NCI-H146 (cell line): ENCODE results near the gene PIAS4.

Source experiments
- DNase-seq: peaks from one replicate; lab custom pipeline; 2025; lab: John Stamatoyannopoulos, UW

The PIAS4 gene

DNA sequence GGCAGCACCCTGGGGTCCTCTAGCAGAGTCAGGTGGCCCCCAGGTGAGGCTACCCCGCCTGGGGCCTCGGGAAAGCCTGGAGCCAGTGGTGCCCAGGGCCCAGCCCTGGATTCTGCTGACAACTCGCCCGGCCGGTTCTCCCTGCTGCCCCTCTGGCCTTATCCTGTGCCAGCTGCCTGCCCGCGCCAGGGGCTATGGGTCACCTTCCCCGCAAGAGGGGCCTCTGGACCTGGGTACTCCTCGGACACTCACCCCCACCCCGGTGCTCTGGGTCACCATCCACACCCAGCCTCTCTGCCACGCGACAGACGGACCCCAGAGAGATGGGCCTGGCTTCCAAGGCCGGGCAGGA lies 35.2 kb downstream of the PIAS4 start:
- no peak for DNase-seq

DNA sequence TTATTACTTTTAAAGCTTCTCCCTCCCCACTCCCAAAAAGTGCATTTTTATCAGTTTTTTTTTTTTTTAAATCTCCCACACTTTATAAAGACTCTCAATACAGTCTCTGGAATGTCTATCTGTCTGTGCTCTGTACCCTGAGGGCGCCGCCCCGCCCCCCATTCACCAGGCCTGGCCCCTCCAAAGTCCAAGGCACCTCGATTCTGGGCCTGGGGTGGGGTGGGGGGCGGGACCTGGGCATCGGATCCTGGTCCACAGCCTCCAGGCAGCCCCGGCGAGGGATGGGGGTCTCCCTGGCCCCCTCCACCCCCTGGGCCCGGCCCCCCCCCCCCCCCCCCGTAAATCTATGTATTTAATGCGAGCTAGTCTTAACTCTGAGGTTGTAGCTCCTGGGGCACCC lies 35.9 kb downstream of the PIAS4 start:
- no peak for DNase-seq

DNA sequence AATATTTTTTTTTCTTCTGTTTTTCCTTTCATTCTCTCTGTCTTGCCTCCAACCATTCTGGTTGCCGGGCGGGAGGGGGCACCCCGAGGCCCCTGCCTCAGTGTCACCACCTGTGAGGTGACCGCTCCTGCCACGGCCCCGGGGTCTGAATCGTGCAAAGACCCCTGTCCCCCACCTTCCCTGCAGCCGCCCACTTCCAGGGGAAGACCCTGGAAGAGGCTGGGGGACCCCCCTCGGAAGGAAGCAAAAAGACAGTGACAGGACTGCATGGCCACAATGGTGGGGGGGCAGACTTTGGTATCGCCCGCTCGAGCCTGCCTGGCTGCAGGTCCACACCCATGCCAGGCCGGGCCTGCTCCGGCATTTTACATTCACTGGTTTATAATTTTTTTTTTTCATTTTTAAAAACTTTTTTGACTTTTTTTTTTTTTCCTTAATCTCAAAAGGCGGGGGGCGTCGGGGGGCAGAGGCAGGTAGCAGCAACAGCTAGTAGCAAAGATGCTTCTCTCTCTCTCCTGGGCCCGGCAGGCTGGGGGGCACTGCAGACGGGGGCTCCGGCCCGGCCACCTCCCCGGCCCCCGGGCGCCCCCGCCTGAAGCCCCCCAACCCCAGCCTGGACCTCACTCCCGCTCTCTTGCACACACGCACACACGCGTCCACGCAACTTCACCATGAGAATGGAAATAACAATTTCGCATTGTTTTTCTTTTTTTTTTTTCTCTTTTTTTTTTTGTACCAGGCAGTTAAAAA lies 36.6 kb downstream of the PIAS4 start:
- DNase-seq = no peak

DNA sequence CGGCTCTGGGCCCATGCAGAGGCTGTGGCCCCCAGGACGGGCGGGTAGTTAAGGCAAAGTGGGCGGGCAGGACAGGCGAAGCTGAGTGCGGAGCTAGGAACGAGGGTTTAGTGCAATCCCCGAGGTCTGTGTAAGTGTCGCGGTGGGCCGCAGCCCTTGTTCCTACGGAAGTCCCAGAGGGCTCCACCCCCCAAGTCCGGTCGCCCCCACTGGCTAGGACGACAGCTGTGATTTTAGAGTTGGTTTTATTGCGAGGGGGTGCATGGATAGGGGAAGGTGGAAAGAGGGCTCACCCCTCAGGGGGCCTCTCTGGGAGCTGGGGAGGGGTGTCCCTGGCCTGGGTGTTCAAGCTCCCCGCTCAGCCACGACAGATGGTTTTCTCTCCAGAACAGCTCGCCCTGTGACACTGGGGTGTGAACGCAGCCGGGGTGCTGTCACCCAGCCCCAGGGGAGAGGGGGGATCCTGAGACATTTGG lies 37.5 kb downstream of the PIAS4 start:
- DNase-seq = no peak

DNA sequence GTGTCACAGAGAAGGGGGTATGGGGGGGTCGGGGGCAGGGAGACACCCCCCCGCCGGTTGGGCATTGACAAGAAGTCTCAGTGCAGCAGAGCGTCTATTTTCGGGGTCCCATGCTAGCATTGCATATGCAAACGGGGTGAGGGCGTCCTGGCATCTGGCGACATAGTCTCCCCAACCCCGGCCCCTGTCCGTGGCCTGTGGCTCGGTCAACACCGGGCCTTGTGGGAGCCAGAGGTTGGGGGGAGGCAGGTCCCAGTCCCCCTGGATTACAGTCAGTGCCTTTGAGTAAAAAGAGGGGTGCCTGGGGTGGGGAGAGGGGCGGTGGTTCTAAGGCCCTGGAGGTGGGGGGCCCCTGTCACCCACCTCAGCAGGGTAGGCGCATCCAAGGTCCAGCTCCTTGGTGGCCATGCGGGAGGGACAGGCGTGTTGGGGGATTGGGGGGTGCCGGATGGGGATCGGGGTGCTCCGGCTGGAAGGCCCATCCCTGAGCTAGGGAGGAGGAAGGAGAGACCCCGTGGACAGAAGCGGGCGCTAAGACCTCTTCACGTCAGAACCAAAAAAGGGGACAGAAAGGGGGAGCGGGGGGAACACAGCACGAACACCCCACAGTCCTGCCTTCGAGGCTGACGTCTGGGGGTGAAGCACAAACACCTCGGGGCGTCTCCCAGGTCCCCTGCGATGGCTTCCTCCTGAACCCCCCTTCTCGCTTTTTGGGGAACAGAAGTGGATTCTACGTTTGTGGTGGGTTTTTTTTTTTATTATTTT lies 38.2 kb downstream of the PIAS4 start:
- DNase-seq = no peak

DNA sequence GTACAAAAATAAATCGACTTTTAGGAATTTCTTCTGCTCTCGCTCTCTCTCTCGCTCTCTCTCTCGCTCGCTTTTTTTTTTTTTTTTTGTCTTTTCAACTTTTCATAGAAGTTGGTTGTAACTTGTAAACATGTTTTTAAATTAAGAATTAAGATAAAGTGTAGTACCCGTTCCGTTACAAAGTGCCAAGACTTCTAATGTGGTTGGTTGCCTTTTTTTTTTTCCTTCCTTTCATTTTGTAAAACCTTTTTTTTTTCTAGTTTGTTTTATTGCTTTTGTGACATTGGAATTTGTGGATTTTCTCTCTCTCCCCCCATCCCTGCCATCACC lies 38.8 kb downstream of the PIAS4 start:
- DNase-seq = no peak

DNA sequence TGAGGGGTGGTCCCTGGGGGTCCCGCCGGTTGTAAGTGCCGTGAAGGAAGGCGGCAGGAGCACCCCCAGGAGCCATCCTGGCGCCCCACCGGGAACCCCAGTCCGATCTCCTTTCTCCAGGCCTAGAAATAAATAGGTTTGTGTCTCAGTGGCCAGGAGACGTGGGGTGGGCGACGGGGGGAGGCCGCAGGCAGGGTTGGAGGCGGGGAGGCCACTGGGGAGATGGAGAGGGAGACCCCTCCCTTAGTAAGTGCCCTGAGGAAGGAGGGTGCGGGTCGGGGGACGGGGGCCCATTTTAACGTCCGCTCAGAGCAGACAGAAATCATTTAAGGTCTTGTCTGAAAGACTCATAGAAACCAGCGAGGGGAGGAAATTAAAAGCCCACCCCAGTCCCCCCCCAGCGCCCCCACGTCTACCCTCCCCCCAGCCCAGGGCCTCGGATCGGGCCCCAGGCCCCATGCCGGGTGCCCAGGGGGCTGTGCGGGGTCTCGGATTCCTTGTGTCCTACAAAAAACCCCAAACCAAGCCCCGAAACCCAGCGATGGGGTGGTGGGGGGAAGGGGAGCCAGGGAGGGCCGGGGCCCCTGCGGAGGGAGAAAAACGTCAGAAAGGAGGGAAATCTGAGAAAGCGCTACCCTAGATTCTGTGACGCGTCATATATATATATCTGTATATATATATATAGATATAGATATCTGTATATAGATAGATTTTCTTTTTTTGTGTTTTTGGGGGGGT lies 39.6 kb downstream of the PIAS4 start:
- DNase-seq = no peak

DNA sequence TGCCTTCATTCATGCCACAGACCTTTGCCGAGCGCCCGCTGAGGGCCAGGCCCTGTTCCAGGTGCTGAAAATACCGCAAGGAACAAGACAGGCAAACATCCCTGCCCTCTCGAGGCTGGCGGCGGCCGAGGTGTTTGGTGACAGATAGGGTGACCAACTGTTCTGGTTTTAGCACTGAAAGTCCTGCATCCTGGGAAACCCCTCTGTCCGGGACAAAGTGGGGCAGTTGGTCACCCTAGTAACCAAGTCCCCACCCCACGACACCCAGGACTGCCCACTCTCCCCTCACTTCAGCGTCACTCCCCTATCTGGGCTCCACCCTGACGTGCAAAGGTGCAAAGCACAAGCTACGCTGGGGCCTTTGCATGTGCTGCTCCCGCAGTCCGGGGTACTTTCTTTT lies 41.9 kb downstream of the PIAS4 start:
- no peak for DNase-seq

DNA sequence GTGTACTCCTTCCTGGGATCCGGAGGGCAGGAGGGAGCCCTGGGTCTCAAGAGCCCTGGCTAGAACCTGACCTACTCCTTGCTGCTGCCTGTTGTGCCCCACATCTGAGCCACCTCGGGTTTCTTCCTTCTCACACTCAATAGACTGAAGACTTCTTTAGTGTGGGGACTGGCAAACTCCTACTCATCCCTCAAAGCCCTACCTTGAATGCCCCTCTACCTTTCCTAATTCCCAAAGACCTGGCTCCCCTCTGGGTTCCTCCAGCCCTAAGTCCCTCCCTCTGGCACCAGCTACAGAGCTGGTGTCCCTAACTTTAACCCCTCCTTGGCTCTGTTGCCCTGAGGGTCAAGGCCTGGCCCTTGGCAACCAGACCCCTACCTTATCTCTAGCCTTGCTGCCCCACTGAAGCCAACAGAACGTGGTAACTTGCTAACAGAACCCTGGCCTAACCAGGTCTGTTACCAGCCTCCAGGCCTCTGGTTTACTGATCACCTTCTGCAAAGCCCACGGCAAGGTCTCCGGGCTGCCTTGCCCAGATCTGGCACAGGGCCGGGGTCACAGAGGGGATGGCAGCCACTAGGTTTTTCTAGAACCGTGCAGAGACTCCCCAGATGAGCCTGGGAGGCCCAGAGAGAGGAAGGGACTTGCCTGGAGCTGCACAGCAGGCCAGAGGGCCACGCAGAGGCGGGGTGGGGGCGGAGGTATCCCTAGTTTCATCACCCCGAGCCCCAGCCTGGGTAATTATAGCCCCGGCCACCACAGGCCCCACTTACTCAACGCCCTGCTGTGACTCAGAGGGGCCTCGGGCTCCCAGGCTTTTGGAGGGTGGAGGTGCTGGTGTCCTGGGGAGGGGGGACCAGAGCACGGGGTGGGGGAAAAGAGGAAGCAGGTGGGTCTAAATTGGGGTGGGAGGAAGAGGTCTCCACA lies 43.9 kb downstream of the PIAS4 start:
- no peak for DNase-seq

DNA sequence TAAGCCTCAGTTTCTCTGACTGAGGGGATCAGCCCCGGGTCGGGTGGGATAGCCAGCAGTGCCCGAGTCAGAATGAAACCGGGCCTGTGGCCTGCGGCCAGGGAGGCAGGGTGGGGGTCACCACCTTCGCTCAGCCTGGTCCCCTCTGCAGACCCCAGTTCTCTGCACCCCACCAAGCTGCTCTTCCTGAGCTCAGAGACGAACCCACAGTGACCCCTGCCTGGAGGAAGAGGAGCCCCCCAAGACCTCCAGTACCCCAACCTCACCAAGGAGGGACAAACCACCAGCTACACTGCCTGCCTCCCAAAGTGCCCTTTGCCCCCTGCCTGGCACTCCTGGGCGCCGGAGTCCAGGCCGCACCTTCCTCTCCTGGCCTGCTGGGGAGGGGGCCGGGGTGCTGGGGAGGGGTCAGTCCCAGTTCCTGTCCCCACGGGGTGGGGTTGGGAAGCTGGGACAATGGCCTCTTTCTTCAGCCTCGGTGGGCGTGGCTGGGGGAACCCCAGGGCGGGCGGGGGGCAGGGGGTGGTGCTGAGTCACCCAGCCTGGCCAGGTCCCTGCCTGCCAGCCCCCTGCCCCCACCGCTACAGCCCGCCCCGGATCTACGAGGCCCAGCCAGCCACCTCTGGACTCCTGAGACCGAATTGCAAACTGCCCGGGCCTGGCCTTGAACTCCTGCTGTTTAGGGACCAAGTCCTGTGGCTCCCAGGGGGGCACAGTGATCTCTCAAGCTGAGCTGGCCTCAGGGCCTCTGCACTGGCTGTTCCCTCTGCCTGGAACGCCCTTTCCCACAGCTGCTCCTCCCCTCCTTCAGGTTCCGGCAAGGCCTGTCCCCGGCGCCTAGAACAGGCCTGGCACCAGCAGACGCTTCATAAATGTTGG lies 44.8 kb downstream of the PIAS4 start:
- DNase-seq = no peak

DNA sequence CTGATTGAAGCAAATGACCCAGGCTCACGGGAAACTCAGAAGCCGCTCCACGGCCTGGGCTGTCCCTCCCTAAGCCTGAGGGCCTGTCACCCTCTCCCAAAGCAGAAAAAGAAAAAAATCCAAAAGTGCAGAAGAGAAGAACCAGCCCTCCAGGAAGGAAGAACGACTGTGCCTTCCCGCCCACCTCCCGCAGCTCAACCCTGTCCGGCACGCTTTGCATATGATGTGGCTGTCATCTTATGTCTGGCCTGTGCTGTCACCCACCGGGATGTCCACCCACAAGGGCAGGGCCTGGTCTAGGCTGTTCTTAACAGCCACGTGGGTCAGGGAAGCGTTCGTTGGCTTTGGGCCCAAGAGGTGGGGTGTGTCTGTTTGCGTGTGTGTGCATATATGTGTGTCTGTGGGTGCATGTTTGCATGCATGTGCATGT lies 45.5 kb downstream of the PIAS4 start:
- DNase-seq = no peak

DNA sequence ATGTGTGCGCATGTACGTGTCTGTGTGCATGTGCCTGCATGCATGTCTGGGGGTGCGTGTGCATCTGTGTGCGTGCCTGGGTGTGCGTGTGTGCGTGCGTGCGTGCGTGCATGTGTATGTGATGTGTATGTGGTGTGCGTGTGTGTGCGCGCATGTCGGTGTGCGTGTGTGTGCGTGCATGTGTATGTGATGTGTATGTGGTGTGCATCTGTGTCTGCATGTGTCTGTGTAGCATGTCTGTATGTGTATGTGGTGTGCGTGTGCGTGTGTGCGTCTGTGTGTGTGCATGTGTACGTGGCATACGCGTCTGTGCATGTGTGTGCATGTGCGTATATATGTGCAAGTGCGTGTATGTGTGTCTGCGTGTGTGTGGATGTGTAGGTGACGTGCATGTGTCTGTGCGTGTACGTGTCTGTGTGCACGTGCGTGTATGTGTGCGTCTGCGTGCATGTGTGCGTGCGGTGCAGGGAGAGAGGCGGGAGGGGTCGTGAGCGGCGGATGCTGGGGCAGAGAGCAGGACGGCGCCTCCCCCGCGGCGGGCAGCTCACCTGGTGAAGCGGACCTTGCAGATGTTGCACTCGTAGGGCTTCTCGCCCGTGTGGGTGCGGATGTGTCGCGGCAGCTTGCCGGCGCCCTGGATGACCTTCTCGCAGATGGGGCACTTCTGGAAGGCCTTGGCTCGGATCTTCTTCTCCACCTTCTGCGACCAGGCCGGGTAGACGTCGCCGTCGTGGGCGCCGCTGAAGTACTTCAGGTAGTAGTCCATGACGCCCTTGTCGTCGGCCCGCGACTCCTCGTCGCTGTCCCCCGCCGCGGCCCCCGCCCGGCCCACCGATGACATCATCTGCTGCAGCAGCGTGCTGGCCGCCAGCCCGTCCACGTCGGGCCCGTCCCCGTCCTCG lies 46.1 kb downstream of the PIAS4 start:
- no peak for DNase-seq

DNA sequence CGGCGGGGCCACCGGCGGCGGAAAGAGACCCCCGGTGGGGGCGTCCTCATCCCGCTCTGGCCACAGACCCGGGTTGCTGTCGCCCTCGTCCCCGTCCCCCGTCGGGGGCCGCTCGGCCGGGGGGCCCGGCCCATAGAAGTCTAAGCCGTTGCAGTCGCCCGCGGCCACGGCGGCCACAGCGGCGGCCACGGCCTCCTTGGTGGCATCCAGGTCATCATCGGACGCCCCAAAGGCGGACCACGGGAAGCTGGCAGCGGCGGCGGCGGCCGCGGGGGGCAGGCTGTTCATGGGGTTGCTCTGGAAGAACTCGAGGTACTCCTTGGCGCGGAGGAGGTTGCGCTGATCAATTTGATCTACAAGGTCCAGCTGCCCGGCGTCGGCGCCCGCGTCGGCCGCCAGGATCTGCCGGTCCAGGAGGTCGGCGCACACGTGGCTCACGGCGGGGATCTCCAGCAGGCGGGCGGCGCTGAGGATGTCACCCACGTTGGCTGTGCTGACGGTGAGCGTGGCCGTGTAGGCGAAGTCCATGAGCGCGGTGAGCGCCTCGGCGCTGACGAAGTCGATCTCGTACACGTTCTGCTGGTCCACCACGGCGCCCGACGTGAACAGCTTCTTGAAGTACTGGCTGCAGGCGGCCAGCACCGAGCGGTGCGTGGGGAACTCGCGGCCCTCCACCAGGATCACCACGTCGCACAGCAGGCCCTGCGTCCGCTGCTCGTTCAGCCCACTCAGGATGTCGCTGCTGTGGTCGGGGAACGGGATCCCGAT lies 47.1 kb downstream of the PIAS4 start:
- DNase-seq = no peak

DNA sequence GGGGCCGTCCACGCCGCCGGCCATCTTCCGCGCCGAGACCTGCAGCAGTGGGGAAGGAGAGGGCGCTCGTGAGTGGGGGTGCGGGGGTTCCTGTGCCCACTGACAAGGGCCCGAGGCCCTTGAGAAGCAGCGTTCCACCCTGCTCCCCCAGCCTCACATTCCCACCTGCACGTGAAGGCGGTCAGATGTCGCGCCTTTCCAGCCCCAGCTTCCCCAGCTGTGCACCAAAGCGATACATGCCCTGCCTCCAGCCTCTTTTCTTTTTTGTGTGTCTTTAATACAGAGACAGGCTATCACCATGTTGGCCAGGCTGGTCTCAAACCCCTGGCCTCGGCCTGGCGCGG lies 47.6 kb downstream of the PIAS4 start:
- no peak for DNase-seq

DNA sequence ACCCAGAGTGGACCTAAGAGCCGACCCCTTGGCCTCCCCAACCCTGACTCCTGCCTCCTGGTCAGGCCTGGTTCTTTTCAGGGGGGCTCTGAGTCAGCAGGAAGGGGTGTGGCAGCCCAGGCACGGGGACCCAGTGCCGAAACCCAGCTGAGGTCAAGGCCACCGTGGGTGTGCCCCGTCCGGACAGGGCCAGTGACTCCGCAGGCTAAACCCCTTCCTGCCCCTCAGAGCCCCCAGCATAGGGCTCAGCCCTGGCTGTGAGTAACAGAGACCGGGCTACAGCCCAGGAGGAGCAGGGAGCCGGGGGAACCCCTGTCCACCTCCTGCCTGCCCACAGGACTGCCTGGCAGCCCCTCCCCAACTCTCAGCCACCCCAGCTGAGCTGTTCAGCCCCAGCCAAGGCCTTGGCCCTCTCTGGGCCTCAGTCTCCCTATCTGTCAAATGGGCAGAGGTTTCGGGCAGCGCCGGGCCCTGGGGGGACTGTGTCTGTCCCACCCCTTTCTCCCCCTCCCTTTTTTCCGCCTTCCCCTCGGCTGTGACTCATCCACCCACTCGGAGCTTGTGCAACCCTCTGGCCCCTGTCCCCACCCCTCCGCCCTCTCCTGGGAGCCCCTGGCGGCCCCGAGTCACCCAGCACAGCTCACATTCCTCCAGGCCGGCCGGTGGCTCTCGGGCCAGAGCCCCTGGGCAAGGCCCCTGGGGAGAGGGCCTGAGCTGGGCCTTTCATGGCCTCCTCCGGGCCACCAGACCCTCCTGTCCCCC lies 50.6 kb downstream of the PIAS4 start:
- DNase-seq = no peak

DNA sequence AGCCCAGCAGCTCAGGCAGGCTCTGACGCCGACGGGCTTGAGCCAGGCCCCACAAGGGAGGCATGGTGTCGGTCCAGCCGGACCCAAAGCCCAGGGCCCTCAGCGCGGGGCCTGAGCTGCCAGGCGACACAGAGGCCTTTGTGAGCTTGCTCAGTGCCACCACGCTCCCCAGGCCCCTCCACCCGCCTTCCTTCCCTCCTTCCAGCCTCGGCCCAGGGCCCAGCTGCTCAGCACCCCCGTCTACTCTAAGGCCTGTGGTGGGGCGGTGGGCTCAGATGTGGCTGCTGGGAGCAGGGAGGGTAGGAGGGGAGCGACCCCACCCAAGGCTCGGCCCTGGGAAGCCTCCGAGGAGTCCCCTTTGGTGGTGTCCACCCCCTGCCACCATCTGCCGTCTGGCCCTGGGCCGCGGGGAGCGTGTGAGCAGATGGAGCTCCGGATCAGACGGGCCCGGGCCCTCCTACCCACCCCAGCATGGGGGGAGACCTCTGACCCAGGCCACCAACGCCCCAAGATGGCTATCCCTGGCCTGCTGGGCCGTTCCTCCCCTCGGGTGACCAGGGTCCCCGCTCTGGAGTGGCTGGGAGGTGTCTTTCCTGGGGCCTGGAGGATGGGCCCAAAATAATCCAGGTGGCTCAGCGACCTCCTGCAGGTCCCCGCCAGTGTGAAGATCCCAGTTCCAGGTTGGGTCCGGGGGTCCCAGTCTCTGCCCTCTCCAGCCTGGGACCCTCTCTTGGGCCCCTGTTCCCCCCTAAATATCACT lies 51.3 kb downstream of the PIAS4 start:
- DNase-seq = no peak

DNA sequence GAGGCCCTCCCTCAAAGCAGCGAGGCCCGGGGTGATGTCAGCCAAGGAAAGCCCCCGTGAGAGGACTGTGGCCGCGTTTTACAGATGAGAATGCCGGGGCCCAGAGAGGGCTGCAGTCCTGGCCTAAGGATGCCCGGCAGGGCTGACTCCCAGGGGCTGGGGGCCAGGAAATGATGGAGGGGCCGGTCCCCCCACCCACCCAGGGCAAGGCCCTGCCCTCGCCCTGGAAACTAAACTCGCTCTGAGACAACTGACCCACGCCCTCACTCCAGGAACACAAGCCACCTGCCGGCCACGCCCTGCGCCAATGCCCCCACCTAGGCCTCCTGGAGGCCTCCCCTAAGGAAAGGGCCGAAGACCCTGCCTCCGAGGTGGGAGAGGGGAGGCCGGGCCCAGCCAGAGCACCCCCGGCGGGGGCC lies 51.9 kb downstream of the PIAS4 start:
- no peak for DNase-seq
